Measurements from ENCODE around the gene USP32. TPM values are rescaled to one million over a fixed set of nuclear protein-coding genes. Genes with fewer than 3 reads are reported as not detected.

Gene USP32
- total RNA-seq, 4 donors from 2014 or later = 56.3 to 72.0 (median 60.9) TPM

- no peak overlapping the region for H3K4me3 ChIP-seq (ENCODE audit: low read depth, poor library complexity, severe bottlenecking)
- TF ChIP-seq POLR2A (IDR thresholded peaks at IDR 0.05) = no peak
- DNase-seq (ENCODE audit: low spot score in 2 of 2) = no peak
- intact Hi-C loops (cut with DNase I; ENCODE audit: low total_unique reads) = no loop called here
- 93 to 95% methylated on average over 3 of the region's 3 CpGs for WGBS, 2 donors
Measured at GRCh38 chr17:60283816-60284215, 108.1 kb downstream of the USP32 start.

DNA sequence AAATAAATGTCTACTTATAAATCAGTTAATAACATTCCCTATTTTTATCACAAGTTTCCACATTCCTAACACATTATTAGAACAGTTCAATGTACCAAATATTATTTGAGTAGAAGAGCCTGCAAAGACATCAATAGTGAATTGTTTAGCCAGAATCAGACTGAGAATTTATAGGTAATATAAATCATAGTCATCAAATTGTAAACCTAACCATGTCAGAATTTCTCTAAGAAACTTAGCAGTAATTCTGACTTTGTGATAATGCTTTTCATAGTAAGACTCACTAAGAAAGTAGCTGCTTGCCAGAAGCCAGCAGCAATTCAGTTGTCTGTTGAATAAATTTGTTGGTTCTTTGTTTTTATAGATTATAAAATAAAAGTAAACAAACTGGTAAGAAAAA is 111.3 kb downstream of the USP32 start:
- TF ChIP-seq, protein P1, sequence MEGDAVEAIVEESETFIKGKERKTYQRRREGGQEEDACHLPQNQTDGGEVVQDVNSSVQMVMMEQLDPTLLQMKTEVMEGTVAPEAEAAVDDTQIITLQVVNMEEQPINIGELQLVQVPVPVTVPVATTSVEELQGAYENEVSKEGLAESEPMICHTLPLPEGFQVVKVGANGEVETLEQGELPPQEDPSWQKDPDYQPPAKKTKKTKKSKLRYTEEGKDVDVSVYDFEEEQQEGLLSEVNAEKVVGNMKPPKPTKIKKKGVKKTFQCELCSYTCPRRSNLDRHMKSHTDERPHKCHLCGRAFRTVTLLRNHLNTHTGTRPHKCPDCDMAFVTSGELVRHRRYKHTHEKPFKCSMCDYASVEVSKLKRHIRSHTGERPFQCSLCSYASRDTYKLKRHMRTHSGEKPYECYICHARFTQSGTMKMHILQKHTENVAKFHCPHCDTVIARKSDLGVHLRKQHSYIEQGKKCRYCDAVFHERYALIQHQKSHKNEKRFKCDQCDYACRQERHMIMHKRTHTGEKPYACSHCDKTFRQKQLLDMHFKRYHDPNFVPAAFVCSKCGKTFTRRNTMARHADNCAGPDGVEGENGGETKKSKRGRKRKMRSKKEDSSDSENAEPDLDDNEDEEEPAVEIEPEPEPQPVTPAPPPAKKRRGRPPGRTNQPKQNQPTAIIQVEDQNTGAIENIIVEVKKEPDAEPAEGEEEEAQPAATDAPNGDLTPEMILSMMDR (IDR thresholded peaks at IDR 0.05) = no peak
- TF ChIP-seq POLR2A (IDR thresholded peaks at IDR 0.05) = no peak
- intact Hi-C loops (cut with DNase I; ENCODE audit: low total_unique reads) = no loop called here
- no peak overlapping the region for H3K4me3 ChIP-seq (ENCODE audit: low read depth, poor library complexity, severe bottlenecking)
- no peak for DNase-seq (ENCODE audit: low spot score in 2 of 2)

GRCh38 chr17:60278237-60278636 is 113.7 kb downstream of the USP32 start:
- 88 to 91% methylated on average over 2 of the region's 2 CpGs for WGBS, 2 donors
- DNase-seq (ENCODE audit: low spot score in 2 of 2) = no peak
- TF ChIP-seq, protein P1 (IDR thresholded peaks at IDR 0.05) = no peak
- TF ChIP-seq POLR2A (IDR thresholded peaks at IDR 0.05) = no peak
- intact Hi-C loops (cut with DNase I; ENCODE audit: low total_unique reads) = no loop called here
- no peak overlapping the region for H3K4me3 ChIP-seq (ENCODE audit: low read depth, poor library complexity, severe bottlenecking)

DNA sequence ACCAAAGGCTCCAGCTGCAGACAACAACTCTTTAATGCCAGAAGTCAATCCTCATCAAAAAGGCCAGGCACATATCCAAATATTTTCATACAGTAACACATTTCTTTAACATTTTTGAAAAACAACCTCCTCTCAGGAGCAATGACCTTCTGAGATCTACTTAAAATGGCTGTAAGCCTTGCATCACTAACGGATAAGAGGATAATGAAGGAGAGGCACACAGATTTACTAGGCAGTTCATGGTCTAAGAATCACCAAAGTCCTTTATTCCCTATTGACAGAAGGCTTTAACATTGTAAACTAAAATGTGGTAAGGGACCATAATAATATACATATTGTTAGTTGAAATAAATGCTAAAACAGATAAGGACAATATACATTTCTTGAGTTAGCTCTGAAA is 114.7 kb downstream of the USP32 start:
- no peak for TF ChIP-seq POLR2A (IDR thresholded peaks at IDR 0.05)
- TF ChIP-seq, protein P1 (IDR thresholded peaks at IDR 0.05) = no peak
- intact Hi-C loops (cut with DNase I; ENCODE audit: low total_unique reads) = no loop called here
- 91 to 97% methylated on average over 1 of the region's 1 CpG for WGBS, 2 donors
- H3K4me3 ChIP-seq (ENCODE audit: low read depth, poor library complexity, severe bottlenecking) = no peak overlapping the region
- no peak for DNase-seq (ENCODE audit: low spot score in 2 of 2)

DNA sequence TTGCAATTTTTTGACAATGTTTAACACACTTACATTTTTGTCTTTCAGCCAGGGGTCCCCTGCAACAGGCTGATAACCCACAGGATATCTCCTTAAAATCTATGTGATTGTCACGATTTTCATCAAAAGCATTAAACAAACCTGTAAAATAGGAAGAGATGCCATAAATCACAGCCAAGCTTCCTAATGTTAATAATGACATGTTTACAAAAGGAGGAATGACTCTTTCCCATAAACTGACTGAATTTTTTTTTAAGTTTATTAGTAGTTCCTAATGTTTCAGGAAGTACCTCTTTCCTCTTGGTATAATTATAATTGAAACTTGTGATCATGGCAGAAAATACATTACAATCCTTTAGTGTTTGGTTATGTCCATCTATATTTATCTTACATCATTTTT is 122.5 kb downstream of the USP32 start:
- no peak for DNase-seq (ENCODE audit: low spot score in 2 of 2)
- TF ChIP-seq POLR2A (IDR thresholded peaks at IDR 0.05) = no peak
- TF ChIP-seq, protein P1 (IDR thresholded peaks at IDR 0.05) = no peak
- no peak overlapping the region for H3K4me3 ChIP-seq (ENCODE audit: low read depth, poor library complexity, severe bottlenecking)
- WGBS, 2 donors = 66 to 80% methylated on average over 1 of the region's 1 CpG
- intact Hi-C loops (cut with DNase I; ENCODE audit: low total_unique reads) = no loop called here

GRCh38 chr17:60260540-60260939 is 131.4 kb downstream of the USP32 start:
- no peak overlapping the region for H3K4me3 ChIP-seq (ENCODE audit: low read depth, poor library complexity, severe bottlenecking)
- TF ChIP-seq, protein P1 (IDR thresholded peaks at IDR 0.05) = no peak
- no peak for TF ChIP-seq POLR2A (IDR thresholded peaks at IDR 0.05)
- 96 to 97% methylated on average over 1 of the region's 1 CpG for WGBS, 2 donors
- DNase-seq (ENCODE audit: low spot score in 2 of 2) = no peak
- intact Hi-C loops (cut with DNase I; ENCODE audit: low total_unique reads) = no loop called here
